ENCODE measurements around the gene ITCH. TPM values are rescaled to one million over a fixed set of nuclear protein-coding genes. Genes with fewer than 3 reads are reported as not detected.
"Not testable (repeated sequence)": the region's sequence is repeated elsewhere in the genome, so short reads cannot be mapped to it uniquely, and the experiment has no call there.

ITCH gene
- total and polyA plus RNA-seq, 2 experiments from 2014 or later = 22.1 to 61.2 TPM

- no peak for TF ChIP-seq EZH2 (IDR thresholded peaks at IDR 0.05; ENCODE audit: borderline replicate concordance)
- TF ChIP-seq EZH2phosphoT487 (IDR thresholded peaks at IDR 0.05; ENCODE audit: low read depth, severe bottlenecking, unreplicated experiment) = no peak
- no peak for TF ChIP-seq CTCF (IDR thresholded peaks at IDR 0.05; ENCODE audit: poor library complexity)
- H3K9me2 ChIP-seq (replicated peaks; ENCODE audit: insufficient read depth) = no peaks in the 10 kb centered on the region
- H3K36me3 ChIP-seq (replicated peaks; ENCODE audit: insufficient read depth, low read depth) = no peaks in the 10 kb centered on the region
- no peak overlapping the region for H3K4me3 ChIP-seq
- peak overlapping the region; percentile 32 for H3K27ac ChIP-seq
- H3K4me1 ChIP-seq (ENCODE audit: insufficient read depth) = peaks cover 10% of the 10 kb centered on the region
- no peak overlapping the region for H3K4me2 ChIP-seq
- 76% methylated on average over 4 of the region's 4 CpGs for WGBS (ENCODE audit: low lambda C conversion rate, missing lambda C conversion rate)
- no peak overlapping the region for H2AFZ ChIP-seq
- DNase-seq (ENCODE audit: low spot score) = no peak
- peaks cover 65% of the 10 kb centered on the region for H4K20me1 ChIP-seq (ENCODE audit: insufficient read depth, poor library complexity, severe bottlenecking)
- H3K9me3 ChIP-seq (ENCODE audit: low read depth) = no peaks in the 10 kb centered on the region
- H3K27me3 ChIP-seq = no peaks in the 10 kb centered on the region
- H3K79me2 ChIP-seq = peaks cover 100% of the 10 kb centered on the region
Measured at GRCh38 chr20:34403063-34403827, 40.2 kb downstream of the ITCH start.

GRCh38 chr20:34403908-34404307, 40.8 kb downstream of the ITCH start:
- DNase-seq (ENCODE audit: low spot score) = no peak
- Histone ChIP-seq H4K20me1 (ENCODE audit: insufficient read depth, poor library complexity, severe bottlenecking) (peaks cover 68% of the 10 kb centered on the region), H3K4me2 (no peak overlapping the region), H3K4me1 (ENCODE audit: insufficient read depth) (peaks cover 10% of the 10 kb centered on the region), H3K36me3 (replicated peaks; ENCODE audit: insufficient read depth, low read depth) (no peaks in the 10 kb centered on the region), H3K27ac (peak overlapping the region; percentile 32), H3K9me2 (replicated peaks; ENCODE audit: insufficient read depth) (no peaks in the 10 kb centered on the region), H3K4me3 (no peak overlapping the region), H3K9me3 (ENCODE audit: low read depth) (no peaks in the 10 kb centered on the region), H3K27me3 (no peaks in the 10 kb centered on the region), H2AFZ (no peak overlapping the region), H3K79me2 (peaks cover 99% of the 10 kb centered on the region)
- 100% methylated on average over 1 of the region's 1 CpG for WGBS (ENCODE audit: low lambda C conversion rate, missing lambda C conversion rate)
- no peak for TF ChIP-seq EZH2 (IDR thresholded peaks at IDR 0.05; ENCODE audit: borderline replicate concordance)
- TF ChIP-seq EZH2phosphoT487 (IDR thresholded peaks at IDR 0.05; ENCODE audit: low read depth, severe bottlenecking, unreplicated experiment) = no peak
- TF ChIP-seq CTCF (IDR thresholded peaks at IDR 0.05; ENCODE audit: poor library complexity) = no peak

- Histone ChIP-seq H3K36me3 (replicated peaks; ENCODE audit: insufficient read depth, low read depth) (peaks cover 5% of the 10 kb centered on the region), H3K4me3 (no peak overlapping the region), H3K27ac (no peak overlapping the region), H3K9me3 (ENCODE audit: low read depth) (no peaks in the 10 kb centered on the region), H3K4me2 (no peak overlapping the region), H2AFZ (no peak overlapping the region), H3K4me1 (ENCODE audit: insufficient read depth) (peaks cover 10% of the 10 kb centered on the region), H3K27me3 (no peaks in the 10 kb centered on the region), H3K9me2 (replicated peaks; ENCODE audit: insufficient read depth) (no peaks in the 10 kb centered on the region), H4K20me1 (ENCODE audit: insufficient read depth, poor library complexity, severe bottlenecking) (peaks cover 65% of the 10 kb centered on the region), H3K79me2 (peaks cover 99% of the 10 kb centered on the region)
- 100% methylated on average over 1 of the region's 1 CpG for WGBS (ENCODE audit: low lambda C conversion rate, missing lambda C conversion rate)
- no peak for DNase-seq (ENCODE audit: low spot score)
- TF ChIP-seq EZH2 (IDR thresholded peaks at IDR 0.05; ENCODE audit: borderline replicate concordance) (no peak), CTCF (IDR thresholded peaks at IDR 0.05; ENCODE audit: poor library complexity) (no peak), EZH2phosphoT487 (IDR thresholded peaks at IDR 0.05; ENCODE audit: low read depth, severe bottlenecking, unreplicated experiment) (no peak)
Measured at GRCh38 chr20:34404803-34405202, 41.7 kb downstream of the ITCH start.

GRCh38 chr20:34405247-34405651, 42.2 kb downstream of the ITCH start:
- H3K79me2 ChIP-seq = peaks cover 99% of the 10 kb centered on the region
- not testable (repeated sequence) for H3K9me3 ChIP-seq (ENCODE audit: low read depth); H3K36me3 ChIP-seq (replicated peaks; ENCODE audit: insufficient read depth, low read depth); H3K4me1 ChIP-seq (ENCODE audit: insufficient read depth); H3K4me2 ChIP-seq; H2AFZ ChIP-seq; DNase-seq (ENCODE audit: low spot score); H3K27ac ChIP-seq; H3K27me3 ChIP-seq; H3K4me3 ChIP-seq; H3K9me2 ChIP-seq (replicated peaks; ENCODE audit: insufficient read depth)
- peaks cover 61% of the 10 kb centered on the region for H4K20me1 ChIP-seq (ENCODE audit: insufficient read depth, poor library complexity, severe bottlenecking)
- 96% methylated on average over 10 of the region's 10 CpGs for WGBS (ENCODE audit: low lambda C conversion rate, missing lambda C conversion rate)

- 95% methylated on average over 3 of the region's 3 CpGs for WGBS (ENCODE audit: low lambda C conversion rate, missing lambda C conversion rate)
- not testable (repeated sequence) for H3K36me3 ChIP-seq (replicated peaks; ENCODE audit: insufficient read depth, low read depth); H2AFZ ChIP-seq; H3K9me2 ChIP-seq (replicated peaks; ENCODE audit: insufficient read depth); H3K27ac ChIP-seq; H3K4me2 ChIP-seq; DNase-seq (ENCODE audit: low spot score); H3K4me3 ChIP-seq; H3K4me1 ChIP-seq (ENCODE audit: insufficient read depth); H3K9me3 ChIP-seq (ENCODE audit: low read depth); H3K27me3 ChIP-seq
- Histone ChIP-seq H4K20me1 (ENCODE audit: insufficient read depth, poor library complexity, severe bottlenecking) (peaks cover 59% of the 10 kb centered on the region), H3K79me2 (peaks cover 99% of the 10 kb centered on the region)
Measured at GRCh38 chr20:34405942-34406341, 42.9 kb downstream of the ITCH start.
